KMS-11 (cell line): ENCODE data around the gene CRYBG1.

Experiments
- H2AFZ ChIP-seq: fragments of 200-600 bp; sonication (generic); 2 replicates; pipeline ENCODE4 v1.6.1; 2016; ENCODE audit warnings: antibody characterized with exemption, mixed run types, low read depth
- H3K27ac ChIP-seq: fragments of 200-600 bp; sonication (generic); 2 replicates; pipeline ENCODE4 v1.6.1; 2016; ENCODE audit warnings: mild to moderate bottlenecking, mixed run types
- H3K27me3 ChIP-seq: fragments of 200-600 bp; sonication (generic); 2 replicates; pipeline ENCODE4 v1.6.1; 2017; ENCODE audit warnings: mild to moderate bottlenecking, low read depth, mixed run types, moderate library complexity; ENCODE audit not compliant: insufficient read depth
- H3K36me3 ChIP-seq: fragments of 200-600 bp; sonication (generic); 2 replicates; pipeline ENCODE4 v1.6.1; 2017; ENCODE audit warnings: mild to moderate bottlenecking, mixed run types; ENCODE audit not compliant: insufficient read depth
- H3K4me1 ChIP-seq: fragments of 200-600 bp; sonication (generic); 2 replicates; pipeline ENCODE4 v1.6.1; 2016; ENCODE audit warnings: mild to moderate bottlenecking, low read depth, mixed run types; ENCODE audit not compliant: poor library complexity, severe bottlenecking
- H3K4me2 ChIP-seq: fragments of 200-600 bp; sonication (generic); 2 replicates; pipeline ENCODE4 v1.7.0; 2016; ENCODE audit warnings: mild to moderate bottlenecking, mixed run types
- H3K4me3 ChIP-seq: fragments of 200-600 bp; sonication (generic); IDR thresholded peaks from 2 replicates; pipeline ENCODE4 v1.6.1; 2017; ENCODE audit warnings: low read depth, low read length, mixed read lengths; ENCODE audit not compliant: insufficient read depth
- H3K79me2 ChIP-seq: fragments of 200-600 bp; sonication (generic); 2 replicates; pipeline ENCODE4 v1.6.1; 2016; ENCODE audit warnings: low read depth, mixed run types; ENCODE audit not compliant: insufficient read depth
- H3K9ac ChIP-seq: fragments of 200-600 bp; sonication (generic); 2 replicates; pipeline ENCODE4 v1.6.1; 2016; ENCODE audit warnings: mild to moderate bottlenecking, mixed run types
- H4K20me1 ChIP-seq: fragments of 200-600 bp; sonication (generic); 2 replicates; pipeline ENCODE4 v1.6.1; 2016; ENCODE audit warnings: mild to moderate bottlenecking, mixed run types; ENCODE audit not compliant: insufficient read depth
- CTCF ChIP-seq: fragments of 200-600 bp; sonication (generic); conservative IDR thresholded peaks from 2 replicates; pipeline ENCODE4 v1.6.1; 2017; ENCODE audit warnings: low read depth, mild to moderate bottlenecking, antibody characterized with exemption, low read length, moderate library complexity, mixed read lengths

CRYBG1 gene

GRCh38 chr6:106501960-106502371, 141.4 kb downstream of the CRYBG1 start:
- H3K4me2 ChIP-seq = no peak overlapping the region

GRCh38 chr6:106502559-106502958, 142.0 kb downstream of the CRYBG1 start:
- Histone ChIP-seq H4K20me1 (no peaks in the 10 kb centered on the region), H3K27ac (no peak overlapping the region), H2AFZ (no peak overlapping the region), H3K9ac (no peak overlapping the region), H3K27me3 (no peaks in the 10 kb centered on the region), H3K36me3 (no peaks in the 10 kb centered on the region), H3K4me1 (no peaks in the 10 kb centered on the region), H3K4me2 (no peak overlapping the region), H3K4me3 (no peak overlapping the region), H3K79me2 (no peaks in the 10 kb centered on the region)
- TF ChIP-seq CTCF = no peak

More at GRCh38 chr6:106501960-106502371, 141.4 kb downstream of the CRYBG1 start:
- Histone ChIP-seq H3K27me3 (no peaks in the 10 kb centered on the region), H4K20me1 (no peaks in the 10 kb centered on the region), H3K36me3 (no peaks in the 10 kb centered on the region), H3K27ac (no peak overlapping the region), H3K9ac (no peak overlapping the region), H3K4me1 (no peaks in the 10 kb centered on the region), H3K79me2 (no peaks in the 10 kb centered on the region), H3K4me3 (no peak overlapping the region), H2AFZ (no peak overlapping the region)
- TF ChIP-seq CTCF = no peak

- peaks cover 10% of the 10 kb centered on the region for H3K27me3 ChIP-seq
- no peak for TF ChIP-seq CTCF
- H4K20me1 ChIP-seq = no peaks in the 10 kb centered on the region
- no peaks in the 10 kb centered on the region for H3K36me3 ChIP-seq
- no peak overlapping the region for H2AFZ ChIP-seq
- H3K4me3 ChIP-seq = no peak overlapping the region
- no peak overlapping the region for H3K4me2 ChIP-seq
- peaks cover 6% of the 10 kb centered on the region for H3K4me1 ChIP-seq
- H3K27ac ChIP-seq = no peak overlapping the region
- H3K79me2 ChIP-seq = no peaks in the 10 kb centered on the region
- H3K9ac ChIP-seq = no peak overlapping the region
These were observed 147.8 kb downstream of the CRYBG1 start for GRCh38 chr6:106508277-106508676.

- Histone ChIP-seq H4K20me1 (no peaks in the 10 kb centered on the region), H3K27ac (no peak overlapping the region), H3K4me3 (no peak overlapping the region), H3K36me3 (no peaks in the 10 kb centered on the region), H3K79me2 (no peaks in the 10 kb centered on the region), H3K27me3 (peaks cover 10% of the 10 kb centered on the region), H3K4me2 (no peak overlapping the region), H3K9ac (no peak overlapping the region), H2AFZ (no peak overlapping the region), H3K4me1 (peaks cover 6% of the 10 kb centered on the region)
- TF ChIP-seq CTCF = no peak
These were observed 148.3 kb downstream of the CRYBG1 start for GRCh38 chr6:106508834-106509233.
